ENCODE measurements around the gene ZNHIT2.

GRCh38 chr11:65126624-65127274 lies 9.2 kb upstream of the ZNHIT2 start:
- TF ChIP-seq CTCF (optimal IDR thresholded peaks at IDR 0.05 in 1 of 3, IDR thresholded peaks at IDR 0.05 in 1 of 3, conservative IDR thresholded peaks at IDR 0.05 in 1 of 3; ENCODE audit: extremely low read depth in 1 of 3, insufficient read depth in 2 of 3, low read length in 3 of 3) (no peak), EZH2 (IDR thresholded peaks at IDR 0.05; ENCODE audit: low read length) (no peak)
